IMR-90 (cell line): Measurements from ENCODE around the gene CH25H.

Experiments used
- MAZ ChIP-seq: IDR thresholded peaks from 2 replicates; pipeline ENCODE4 v1.6.1; 2012; ENCODE audit warnings: low read depth, mild to moderate bottlenecking, low read length, improper control_type of control experiment, moderate library complexity, borderline replicate concordance
- MXI1 ChIP-seq: IDR thresholded peaks from 2 replicates; pipeline ENCODE4 v1.6.1; 2012; ENCODE audit warnings: low read depth, mild to moderate bottlenecking, low read length, moderate library complexity, borderline replicate concordance
- NFE2L2 ChIP-seq: fragments of 150-350 bp; IDR thresholded peaks from 2 replicates; pipeline ENCODE4 v1.6.1; 2016; ENCODE audit warnings: low read depth, mild to moderate bottlenecking, low read length
- POLR2A ChIP-seq: IDR thresholded peaks from 2 replicates; pipeline ENCODE4 v1.6.1; 2012; ENCODE audit warnings: mild to moderate bottlenecking, low read depth, low read length
- RAD21 ChIP-seq: IDR thresholded peaks from 2 replicates; pipeline ENCODE4 v1.6.1; 2012; ENCODE audit warnings: low read length, improper control_type of control experiment
- RCOR1 ChIP-seq: IDR thresholded peaks from 2 replicates; pipeline ENCODE4 v1.6.1; 2012; ENCODE audit warnings: mild to moderate bottlenecking, low read length, improper control_type of control experiment; ENCODE audit not compliant: insufficient replicate concordance
- RFX5 ChIP-seq: IDR thresholded peaks from 2 replicates; pipeline ENCODE4 v1.8.0; 2012; ENCODE audit warnings: low read depth, mild to moderate bottlenecking, low read length, moderate library complexity
- SMC3 ChIP-seq: fragments of 150-350 bp; IDR thresholded peaks from 2 replicates; pipeline ENCODE4 v1.6.1; 2016; ENCODE audit warnings: low read depth, mild to moderate bottlenecking, antibody characterized with exemption, low read length, moderate library complexity
- TF ChIP-seq, protein P1 (sequence below): fragments of 150-350 bp; IDR thresholded peaks from 2 replicates; pipeline ENCODE4 v1.6.1; 2017; ENCODE audit warnings: mild to moderate bottlenecking, antibody characterized with exemption, low read length, low read depth
- TF ChIP-seq, protein P2 (sequence below): conservative IDR thresholded peaks from 2 replicates; pipeline ENCODE4 v1.5.1; 2012; ENCODE audit warnings: mild to moderate bottlenecking, low read depth, low read length, improper control_type of control experiment

DNA sequence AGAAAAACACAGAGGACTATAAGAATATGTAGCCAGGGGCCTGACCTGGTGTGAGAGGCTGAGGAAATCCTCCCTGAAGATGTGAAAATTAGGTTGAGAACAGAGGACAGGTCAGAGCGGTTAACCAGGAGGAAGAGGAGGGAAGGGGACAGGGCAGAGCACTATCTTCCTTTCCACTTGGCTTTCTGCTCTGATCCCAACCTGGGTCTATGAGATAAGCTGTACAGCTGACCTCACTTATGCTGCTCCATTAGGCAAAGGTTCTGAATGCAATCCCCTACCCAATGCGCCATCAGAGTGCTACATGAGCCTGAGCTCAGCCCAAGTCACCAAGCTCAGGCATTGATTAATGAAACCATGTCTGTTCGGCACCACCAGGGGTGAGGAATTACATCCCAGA is 33.9 kb upstream of the CH25H start:
- TF ChIP-seq, protein P1, sequence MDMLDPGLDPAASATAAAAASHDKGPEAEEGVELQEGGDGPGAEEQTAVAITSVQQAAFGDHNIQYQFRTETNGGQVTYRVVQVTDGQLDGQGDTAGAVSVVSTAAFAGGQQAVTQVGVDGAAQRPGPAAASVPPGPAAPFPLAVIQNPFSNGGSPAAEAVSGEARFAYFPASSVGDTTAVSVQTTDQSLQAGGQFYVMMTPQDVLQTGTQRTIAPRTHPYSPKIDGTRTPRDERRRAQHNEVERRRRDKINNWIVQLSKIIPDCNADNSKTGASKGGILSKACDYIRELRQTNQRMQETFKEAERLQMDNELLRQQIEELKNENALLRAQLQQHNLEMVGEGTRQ = no peak
- TF ChIP-seq, protein P2, sequence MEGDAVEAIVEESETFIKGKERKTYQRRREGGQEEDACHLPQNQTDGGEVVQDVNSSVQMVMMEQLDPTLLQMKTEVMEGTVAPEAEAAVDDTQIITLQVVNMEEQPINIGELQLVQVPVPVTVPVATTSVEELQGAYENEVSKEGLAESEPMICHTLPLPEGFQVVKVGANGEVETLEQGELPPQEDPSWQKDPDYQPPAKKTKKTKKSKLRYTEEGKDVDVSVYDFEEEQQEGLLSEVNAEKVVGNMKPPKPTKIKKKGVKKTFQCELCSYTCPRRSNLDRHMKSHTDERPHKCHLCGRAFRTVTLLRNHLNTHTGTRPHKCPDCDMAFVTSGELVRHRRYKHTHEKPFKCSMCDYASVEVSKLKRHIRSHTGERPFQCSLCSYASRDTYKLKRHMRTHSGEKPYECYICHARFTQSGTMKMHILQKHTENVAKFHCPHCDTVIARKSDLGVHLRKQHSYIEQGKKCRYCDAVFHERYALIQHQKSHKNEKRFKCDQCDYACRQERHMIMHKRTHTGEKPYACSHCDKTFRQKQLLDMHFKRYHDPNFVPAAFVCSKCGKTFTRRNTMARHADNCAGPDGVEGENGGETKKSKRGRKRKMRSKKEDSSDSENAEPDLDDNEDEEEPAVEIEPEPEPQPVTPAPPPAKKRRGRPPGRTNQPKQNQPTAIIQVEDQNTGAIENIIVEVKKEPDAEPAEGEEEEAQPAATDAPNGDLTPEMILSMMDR = no peak
- TF ChIP-seq NFE2L2 (no peak), RAD21 (no peak), POLR2A (no peak), MAZ (no peak), MXI1 (no peak), RCOR1 (no peak), SMC3 (no peak), RFX5 (no peak)
